ENCODE data around the gene SEZ6L.

GRCh38 chr22:26298605-26299310 is 129.5 kb downstream of the SEZ6L start:
- TF ChIP-seq GATA3 (IDR thresholded peaks at IDR 0.05; ENCODE audit: low read depth, low read length) = no peak
- TF ChIP-seq GATA2 (IDR thresholded peaks at IDR 0.05; ENCODE audit: low read depth, low read length) = no peak

All from SH-SY5Y (cell line).